Measurements from ENCODE around the gene CHD2. TPM values are rescaled to one million over a fixed set of nuclear protein-coding genes. Genes with fewer than 3 reads are reported as not detected.

The CHD2 gene
- total RNA-seq, 1 experiment from 2014 or later, result 26.6 TPM

DNA sequence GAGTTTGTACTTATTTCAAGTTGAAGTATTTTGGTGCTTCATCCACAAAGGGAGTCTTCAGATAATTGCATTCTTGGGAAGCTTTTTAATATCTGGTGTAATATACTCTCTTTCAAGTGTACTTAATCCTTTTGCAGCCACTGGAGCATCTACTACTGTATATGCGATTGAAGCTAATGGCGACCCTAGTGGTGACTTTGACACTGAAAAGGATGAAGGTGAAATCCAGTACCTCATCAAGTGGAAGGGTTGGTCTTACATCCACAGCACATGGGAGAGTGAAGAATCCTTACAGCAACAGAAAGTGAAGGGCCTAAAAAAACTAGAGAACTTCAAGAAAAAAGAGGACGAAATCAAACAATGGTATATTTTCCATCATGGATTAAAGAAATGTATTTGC, 42.6 kb downstream of the CHD2 start:
- no peak for DNase-seq (ENCODE audit: low read depth)
- in situ Hi-C loops (cut with HindIII; ENCODE audit: low pct_unique_long_range_greater_than_20kb, low sequenced_read_pairs), result no loop called here

DNA sequence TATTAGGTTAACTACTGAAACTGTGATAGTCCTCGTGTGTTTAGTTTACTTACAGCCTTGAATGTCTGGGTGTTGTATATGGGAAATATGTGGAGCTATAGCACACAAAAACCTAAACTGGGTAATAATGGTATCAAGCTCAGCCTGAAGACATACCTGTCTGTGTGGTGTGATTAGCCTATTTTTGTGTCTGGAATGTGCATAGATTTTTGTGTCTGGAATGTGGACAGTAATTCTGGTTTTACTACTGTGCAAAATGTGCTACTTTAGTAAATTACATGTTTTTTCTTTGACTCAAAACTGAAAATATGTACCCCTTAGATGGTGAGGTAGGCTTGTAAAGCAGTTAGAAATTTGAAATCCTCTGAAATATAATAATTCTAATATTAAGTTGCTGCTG, 43.5 kb downstream of the CHD2 start:
- DNase-seq (ENCODE audit: low read depth), result no peak
- in situ Hi-C loops (cut with HindIII; ENCODE audit: low pct_unique_long_range_greater_than_20kb, low sequenced_read_pairs), result no loop called here

DNA sequence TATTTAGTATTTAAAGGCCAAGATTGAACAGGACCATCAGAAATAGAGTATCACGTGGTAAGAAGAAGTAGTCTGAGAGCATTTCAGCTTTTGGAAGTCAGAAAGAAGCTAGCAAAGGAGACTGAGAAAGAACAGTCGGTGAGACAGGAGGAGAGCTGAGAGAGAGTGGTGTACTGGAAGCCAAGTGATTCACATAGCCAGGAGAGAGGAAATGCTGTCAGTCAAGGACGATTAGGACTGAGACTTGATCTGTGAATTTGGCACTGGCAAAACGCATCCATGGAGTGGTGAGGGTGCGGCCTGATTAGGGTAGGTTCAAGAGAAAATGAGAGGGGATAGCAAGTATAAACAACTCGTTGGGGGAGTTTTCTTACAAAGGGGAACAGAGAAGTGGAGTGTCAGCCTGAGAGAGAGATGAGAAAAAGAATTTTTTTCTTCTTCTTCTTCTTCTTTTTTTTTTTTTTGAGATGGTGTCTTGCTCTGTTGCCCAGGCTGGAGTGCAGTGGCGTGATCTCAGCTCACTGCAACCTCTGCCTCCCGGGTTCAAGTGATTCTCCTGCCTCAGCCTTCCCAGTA, 44.9 kb downstream of the CHD2 start:
- in situ Hi-C loops (cut with HindIII; ENCODE audit: low pct_unique_long_range_greater_than_20kb, low sequenced_read_pairs), result no loop called here
- no peak for DNase-seq (ENCODE audit: low read depth)

DNA sequence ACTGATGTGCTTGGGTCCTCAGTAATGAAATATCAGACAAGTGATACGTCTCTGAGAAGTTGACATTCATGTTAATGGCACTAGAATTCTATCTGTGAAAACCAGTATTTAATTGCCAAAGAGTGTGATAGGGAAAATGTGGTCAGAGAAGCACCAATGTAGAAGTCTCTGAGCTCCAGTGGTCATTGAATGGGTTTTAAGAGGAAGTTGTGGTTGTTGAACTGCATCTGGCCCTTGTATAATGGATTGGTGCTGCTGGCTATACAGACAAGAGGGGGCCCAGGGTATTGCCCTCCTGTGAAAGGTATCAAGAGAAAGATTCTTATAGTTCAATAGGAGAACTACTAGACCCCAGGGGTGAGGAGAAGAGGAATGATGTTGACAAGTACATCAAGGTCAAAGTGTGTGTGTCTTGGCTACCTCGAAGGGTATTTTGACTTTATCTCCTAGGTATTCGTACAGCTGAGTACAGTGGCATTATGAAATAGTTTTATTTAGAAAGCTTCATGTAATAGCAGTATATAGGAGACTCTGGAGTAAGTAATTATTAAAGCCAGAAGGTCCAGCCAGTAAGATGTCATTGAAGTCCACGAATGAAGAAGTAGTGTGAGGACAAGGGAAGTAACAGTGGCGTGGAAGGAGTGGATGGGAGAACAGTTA, 47.1 kb downstream of the CHD2 start:
- no peak for DNase-seq (ENCODE audit: low read depth)

DNA sequence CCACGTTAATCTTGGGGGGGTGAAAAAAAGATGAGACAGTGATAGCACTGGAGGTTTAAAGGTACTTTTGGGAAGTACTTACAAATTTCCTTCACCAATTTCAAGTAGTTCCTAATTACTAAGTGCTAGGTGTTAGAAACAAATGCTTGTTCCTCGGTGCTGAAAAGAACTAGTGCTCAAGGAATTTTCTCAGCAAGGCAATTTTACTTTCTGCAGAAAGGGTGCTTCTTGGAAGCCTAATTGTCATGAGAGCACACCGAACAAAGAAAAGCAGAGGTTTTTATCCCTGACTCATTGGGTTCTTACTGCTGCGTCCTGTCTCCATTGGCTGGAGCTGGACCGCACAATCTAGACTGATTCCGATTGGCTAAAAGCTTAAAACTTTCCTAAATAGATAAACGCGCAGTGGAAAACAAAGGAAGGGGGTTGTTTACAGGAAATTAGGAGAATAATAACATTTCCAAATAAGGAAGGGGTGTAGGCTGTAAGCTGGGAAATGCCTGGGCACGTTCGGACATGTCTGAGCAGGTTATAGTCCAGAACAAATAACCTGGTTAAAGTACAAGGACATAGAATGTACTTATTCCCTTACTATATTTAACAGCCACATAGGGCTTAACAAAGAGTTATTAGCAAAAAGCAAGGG, 49.6 kb downstream of the CHD2 start:
- in situ Hi-C loops (cut with HindIII; ENCODE audit: low pct_unique_long_range_greater_than_20kb, low sequenced_read_pairs), result no loop called here
- DNase-seq (ENCODE audit: low read depth), result no peak

More for the DNA sequence above, 47.1 kb downstream of the CHD2 start:
- in situ Hi-C loops (cut with HindIII; ENCODE audit: low pct_unique_long_range_greater_than_20kb, low sequenced_read_pairs), result no loop called here

DNA sequence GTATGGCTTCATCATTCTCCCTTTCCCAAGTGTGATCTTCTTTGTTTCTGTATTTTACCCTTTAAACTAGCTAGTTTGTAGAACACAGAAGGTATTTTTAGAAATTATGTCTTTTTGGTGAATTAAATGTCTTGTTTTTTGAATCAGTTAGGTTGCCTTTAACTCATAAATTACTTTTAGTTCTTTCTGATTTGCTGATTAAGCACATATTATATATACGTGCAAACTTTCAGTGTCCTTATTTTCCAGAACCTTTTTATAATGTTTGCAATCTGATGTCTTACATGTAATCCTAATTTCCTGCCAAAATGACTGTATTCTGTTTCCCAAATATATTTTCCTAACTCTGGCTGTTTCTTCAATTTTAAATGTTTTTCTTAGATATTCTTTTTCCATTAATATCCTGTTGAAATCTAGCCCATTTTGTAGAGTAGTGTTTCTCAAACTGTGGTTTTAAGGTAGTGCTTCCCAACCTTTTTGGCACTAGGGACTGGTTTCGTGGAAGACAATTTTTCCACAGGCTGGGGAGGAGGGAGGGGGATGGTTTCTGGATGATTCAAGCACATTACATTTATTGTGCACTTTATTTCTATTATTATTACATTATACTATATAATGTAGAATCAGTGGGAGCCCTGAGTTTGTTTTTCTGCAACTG, 51.8 kb downstream of the CHD2 start:
- in situ Hi-C loops (cut with HindIII; ENCODE audit: low pct_unique_long_range_greater_than_20kb, low sequenced_read_pairs), result no loop called here
- no peak for DNase-seq (ENCODE audit: low read depth)

DNA sequence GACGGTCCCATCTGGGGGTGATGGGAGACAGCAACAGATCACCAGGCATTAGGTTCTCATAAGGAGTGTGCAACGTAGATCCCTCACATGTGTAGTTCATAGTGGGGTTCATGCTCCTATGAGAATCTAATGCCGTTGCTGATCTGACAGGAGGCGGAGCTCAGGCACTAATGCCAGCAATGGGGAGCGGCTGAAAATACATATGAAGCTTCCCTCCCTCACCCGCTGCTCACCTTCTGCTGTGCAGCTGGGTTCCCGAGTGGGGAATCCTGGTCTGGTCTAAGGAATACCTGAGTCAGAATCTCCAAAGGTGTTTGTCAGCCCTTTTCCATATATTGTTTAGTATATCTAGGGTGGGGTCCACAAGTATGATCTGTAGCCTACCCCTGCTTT, 52.3 kb downstream of the CHD2 start:
- in situ Hi-C loops (cut with HindIII; ENCODE audit: low pct_unique_long_range_greater_than_20kb, low sequenced_read_pairs), result no loop called here
- DNase-seq (ENCODE audit: low read depth), result no peak

DNA sequence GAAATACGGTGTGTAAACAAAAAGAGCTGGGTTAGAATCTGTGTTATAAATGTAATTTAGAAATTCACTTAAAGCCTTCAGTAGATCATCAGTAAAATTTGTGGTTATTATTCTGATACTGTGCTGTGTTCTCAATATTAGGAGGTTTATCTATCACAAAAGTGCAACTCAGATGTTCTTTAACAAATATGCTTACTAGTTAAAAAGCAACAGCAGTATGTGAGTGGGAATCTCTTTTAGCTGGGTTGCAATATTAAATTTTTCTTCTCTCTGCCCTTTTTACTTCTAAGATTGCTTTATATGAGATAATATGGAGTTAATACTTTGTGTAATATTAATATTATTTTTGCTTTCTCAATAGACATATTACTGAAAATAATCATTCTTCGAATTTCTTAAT, 53.4 kb downstream of the CHD2 start:
- in situ Hi-C loops (cut with HindIII; ENCODE audit: low pct_unique_long_range_greater_than_20kb, low sequenced_read_pairs), result no loop called here
- DNase-seq (ENCODE audit: low read depth), result no peak

DNA sequence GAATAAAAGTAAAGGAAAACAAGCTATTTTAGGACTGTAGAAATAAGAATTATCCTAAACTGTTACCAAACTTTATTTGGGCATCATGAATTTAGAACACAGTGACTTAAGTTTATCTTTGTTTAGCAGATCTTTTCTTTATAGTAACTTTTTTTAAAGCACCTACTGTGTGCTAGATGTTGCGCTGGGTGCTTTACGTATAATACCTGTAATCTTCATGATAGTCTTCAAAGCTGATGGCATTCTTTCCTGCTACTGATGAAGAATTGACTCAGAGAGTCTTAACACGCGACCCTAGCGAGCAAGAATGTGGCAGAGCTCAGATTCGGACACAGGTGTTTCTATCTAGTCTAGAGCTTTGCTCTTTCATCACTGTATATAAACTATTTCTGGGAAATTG, 53.9 kb downstream of the CHD2 start:
- no peak for DNase-seq (ENCODE audit: low read depth)
- in situ Hi-C loops (cut with HindIII; ENCODE audit: low pct_unique_long_range_greater_than_20kb, low sequenced_read_pairs), result no loop called here

DNA sequence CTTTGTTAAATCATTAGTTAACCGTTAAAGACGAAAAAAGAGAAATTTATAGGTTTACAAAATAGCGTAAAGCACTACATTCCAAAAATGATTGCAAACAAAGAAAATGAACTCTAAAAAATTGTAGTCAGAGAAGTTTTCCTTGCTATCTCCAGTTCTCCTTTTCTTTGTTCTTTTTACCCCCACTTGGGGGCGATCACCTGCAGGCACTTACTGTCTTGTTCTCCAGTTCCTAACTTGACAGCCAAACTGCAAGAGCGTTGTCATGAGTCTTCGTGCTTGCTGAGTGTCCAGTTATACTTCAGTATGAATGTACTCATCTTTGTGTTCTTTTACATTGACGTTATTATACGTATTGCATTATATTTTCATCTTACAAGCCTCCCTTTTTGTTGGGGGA, 54.5 kb downstream of the CHD2 start:
- no peak for DNase-seq (ENCODE audit: low read depth)

DNA sequence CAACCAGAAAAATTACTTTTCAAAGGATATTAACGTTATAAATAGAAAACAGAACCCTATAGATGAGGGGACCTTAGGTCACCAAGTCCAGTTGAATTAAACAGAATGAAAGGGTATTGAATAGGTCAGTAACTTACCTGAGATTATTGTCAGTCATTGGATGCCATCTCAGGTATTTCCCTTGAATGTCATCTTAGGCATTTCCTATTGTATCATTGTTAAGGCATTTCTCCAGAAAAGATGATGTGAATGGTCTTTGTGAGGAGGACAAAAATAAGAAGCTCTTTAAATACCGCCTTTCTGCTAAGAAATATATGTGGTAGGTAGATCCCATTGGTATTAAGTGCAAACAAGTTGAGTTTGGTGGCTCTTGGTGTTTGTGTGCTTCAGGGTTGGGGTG, 55.6 kb downstream of the CHD2 start:
- no peak for DNase-seq (ENCODE audit: low read depth)
- in situ Hi-C loops (cut with HindIII; ENCODE audit: low pct_unique_long_range_greater_than_20kb, low sequenced_read_pairs), result no loop called here

More for the DNA sequence above, 54.5 kb downstream of the CHD2 start:
- in situ Hi-C loops (cut with HindIII; ENCODE audit: low pct_unique_long_range_greater_than_20kb, low sequenced_read_pairs), result no loop called here

DNA sequence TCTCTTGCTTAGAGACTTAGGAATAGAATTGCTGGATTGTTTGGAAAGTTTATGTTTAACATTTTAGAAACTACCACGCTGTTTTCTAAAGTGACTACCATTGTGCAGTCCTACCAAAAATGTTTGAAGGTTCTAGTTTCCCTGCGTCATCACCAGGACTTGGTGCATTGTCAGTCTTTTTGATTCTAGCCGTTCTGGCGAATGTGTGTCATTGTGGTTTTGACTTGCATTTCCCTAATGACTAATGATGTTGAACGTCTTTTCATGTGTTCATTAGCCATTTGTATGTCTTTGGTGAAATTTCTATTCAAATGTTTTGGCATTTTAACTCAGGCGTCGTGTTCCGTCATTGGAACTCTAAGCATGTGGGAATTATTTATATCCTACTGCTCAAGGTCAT, 58.0 kb downstream of the CHD2 start:
- DNase-seq (ENCODE audit: low read depth), result no peak
- in situ Hi-C loops (cut with HindIII; ENCODE audit: low pct_unique_long_range_greater_than_20kb, low sequenced_read_pairs), result no loop called here

DNA sequence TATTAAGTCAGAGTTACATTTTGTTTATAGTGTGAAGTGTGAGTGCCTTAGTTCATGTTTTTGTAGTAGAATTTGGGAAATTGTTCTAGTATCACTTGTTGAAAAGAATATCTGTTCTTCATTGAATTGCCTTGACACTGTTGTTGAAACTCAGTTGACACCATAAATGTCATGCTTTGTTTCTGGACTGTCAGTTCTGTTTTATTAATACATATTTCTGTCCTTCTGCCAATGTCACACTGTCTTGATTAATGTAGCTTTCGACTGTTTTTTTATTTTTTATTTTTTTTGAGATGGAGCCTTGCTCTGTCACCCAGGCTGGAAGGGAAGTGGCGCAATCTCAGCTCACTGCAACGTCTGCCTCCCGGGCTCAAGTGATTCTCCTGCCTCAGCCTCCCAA, 59.1 kb downstream of the CHD2 start:
- no peak for DNase-seq (ENCODE audit: low read depth)
- in situ Hi-C loops (cut with HindIII; ENCODE audit: low pct_unique_long_range_greater_than_20kb, low sequenced_read_pairs), result no loop called here

DNA sequence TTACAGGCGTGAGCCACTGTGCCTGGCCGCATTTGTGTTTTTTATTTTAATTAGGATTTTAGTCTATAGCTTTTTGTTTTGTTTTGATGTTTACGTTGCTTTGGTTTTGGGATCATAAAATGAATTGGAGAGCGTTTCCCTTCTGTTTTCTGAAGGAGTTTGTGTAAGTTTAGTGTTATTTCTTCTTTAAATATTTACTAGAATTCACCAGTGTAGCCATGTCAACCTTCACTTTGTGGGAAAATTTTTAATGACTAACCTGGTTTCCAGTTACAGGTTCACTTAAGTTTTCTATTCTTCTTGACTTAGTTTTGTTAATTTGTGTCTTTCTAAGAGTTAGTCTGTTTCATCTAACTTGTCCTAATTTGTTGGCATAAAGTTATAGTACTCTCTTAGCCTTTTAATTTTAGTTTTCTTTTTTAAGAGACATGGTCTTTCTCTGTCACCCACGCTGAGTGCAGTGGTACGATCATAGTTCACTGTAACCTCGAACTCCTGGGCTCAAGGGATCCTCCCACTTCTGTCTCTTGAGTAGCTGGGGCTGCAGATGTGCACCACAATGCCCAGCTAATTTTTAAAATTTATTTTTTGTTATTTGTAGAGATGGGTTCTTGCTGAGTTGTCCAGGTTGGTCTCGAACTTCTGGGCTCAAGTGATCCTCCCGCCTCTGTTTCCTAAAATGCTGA, 61.0 kb downstream of the CHD2 start:
- DNase-seq (ENCODE audit: low read depth), result peak; percentile 57
- in situ Hi-C loops (cut with HindIII; ENCODE audit: low pct_unique_long_range_greater_than_20kb, low sequenced_read_pairs), result no loop called here

DNA sequence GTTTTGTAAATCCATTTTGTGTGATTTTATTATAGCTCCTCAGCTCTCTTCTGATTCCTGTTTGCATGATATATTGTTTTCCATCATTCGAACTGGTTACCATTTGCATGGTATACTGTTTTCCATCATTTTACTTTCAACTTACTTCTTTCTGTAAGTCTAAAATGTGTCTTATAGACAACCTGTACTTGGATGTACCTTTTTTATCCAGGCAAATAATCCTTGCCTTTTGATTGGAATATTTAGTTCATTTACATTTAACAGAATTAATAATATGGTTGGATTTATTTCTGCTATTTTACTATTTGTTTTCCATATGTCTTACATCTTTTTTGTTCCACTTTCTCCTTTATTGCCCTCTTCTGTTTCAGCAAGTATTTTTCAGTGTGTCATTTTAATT, 62.8 kb downstream of the CHD2 start:
- no peak for DNase-seq (ENCODE audit: low read depth)
- in situ Hi-C loops (cut with HindIII; ENCODE audit: low pct_unique_long_range_greater_than_20kb, low sequenced_read_pairs), result no loop called here

DNA sequence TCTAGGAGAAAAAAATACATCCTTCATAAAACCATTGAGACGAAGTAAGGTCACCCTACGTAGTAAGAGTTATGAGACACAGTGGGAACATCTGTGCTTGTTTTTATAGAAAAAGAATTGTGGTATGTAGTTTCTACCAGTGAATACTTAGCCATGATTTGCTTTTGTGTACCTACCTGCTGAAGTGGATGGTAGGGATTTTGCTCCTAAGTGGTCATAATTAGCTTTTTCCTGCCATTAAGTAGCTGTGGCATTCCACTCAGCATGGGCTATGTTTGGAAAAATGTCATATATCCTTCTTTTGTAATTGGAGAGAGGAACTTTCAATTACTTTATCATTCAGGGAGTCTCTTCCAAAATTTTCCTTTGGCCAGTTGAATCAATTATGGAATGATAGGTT, 63.7 kb downstream of the CHD2 start:
- in situ Hi-C loops (cut with HindIII; ENCODE audit: low pct_unique_long_range_greater_than_20kb, low sequenced_read_pairs), result no loop called here

DNA sequence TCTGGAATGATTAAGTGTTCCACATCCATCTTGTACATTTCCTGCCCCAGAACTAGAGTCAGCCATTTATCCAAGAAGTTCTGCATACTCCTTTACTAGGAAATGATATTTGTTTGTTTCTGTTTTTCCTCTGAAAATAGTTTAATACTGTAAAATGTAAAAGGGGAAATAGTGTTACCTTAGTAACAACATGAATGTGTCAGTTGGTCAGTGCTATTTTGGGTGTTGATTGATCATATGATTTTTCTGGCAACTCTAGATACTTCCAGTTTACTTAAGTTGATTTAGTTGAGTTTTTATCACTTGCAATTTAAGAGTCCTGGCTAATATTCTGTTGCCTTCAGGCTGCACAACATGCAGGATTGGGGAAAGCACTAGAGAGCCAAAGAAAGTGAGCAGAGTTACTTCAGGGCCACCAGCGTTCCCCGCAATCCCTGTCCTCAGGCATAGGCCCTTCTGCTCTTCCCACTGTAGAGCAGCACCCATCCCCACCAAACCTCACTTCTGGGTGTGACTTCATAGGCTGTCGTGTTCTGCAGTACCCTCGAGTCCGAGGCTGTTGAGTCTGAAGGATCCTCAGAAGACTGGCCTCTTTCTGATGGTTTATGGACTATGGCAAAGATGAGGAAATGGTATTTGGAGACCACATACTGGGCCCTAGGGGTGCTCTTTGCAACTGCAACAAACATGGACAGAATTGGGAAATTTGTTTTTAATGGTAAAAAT, 69.0 kb downstream of the CHD2 start:
- in situ Hi-C loops (cut with HindIII; ENCODE audit: low pct_unique_long_range_greater_than_20kb, low sequenced_read_pairs), result no loop called here
- no peak for DNase-seq (ENCODE audit: low read depth)

More for the DNA sequence above, 63.7 kb downstream of the CHD2 start:
- DNase-seq (ENCODE audit: low read depth), result no peak

DNA sequence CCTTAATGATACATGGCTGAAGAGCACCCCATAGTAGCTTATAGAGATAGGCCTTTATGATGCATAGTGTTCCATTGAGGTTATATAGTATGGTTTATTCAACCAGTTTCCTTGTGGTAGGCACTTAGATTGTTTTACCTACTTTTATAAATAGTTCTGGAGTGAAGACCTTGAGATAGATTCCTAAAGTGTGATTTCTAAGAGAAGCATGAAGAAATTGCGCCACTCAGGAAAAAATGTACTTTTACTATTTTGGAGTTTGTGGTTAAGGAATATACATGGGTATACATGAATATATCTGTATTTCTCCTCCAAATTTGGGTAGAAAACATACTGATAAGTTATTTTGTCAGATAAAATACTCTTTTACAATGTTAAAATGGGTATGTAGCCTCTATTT, 70.5 kb downstream of the CHD2 start:
- in situ Hi-C loops (cut with HindIII; ENCODE audit: low pct_unique_long_range_greater_than_20kb, low sequenced_read_pairs), result no loop called here
- no peak for DNase-seq (ENCODE audit: low read depth)

Data from Caki2 (cell line).